Measurements from ENCODE around the gene GRK1. TPM values are rescaled to one million over a fixed set of nuclear protein-coding genes. Genes with fewer than 3 reads are reported as not detected.

GRK1 gene
- total RNA-seq, 1 experiment from 2014 or later = not detected

GRCh38 chr13:113632706-113633484, 34.1 kb upstream of the GRK1 start:
- DNase-seq (ENCODE audit: low spot score) = no peak

- no peak for DNase-seq (ENCODE audit: low spot score)
These were observed 33.5 kb upstream of the GRK1 start for GRCh38 chr13:113633485-113633873.

- no peak for DNase-seq (ENCODE audit: low spot score)
These were observed 32.6 kb upstream of the GRK1 start for GRCh38 chr13:113634279-113635047.

- no peak for DNase-seq (ENCODE audit: low spot score)
These were observed 32.0 kb upstream of the GRK1 start for GRCh38 chr13:113635048-113635420.

GRCh38 chr13:113635709-113636108, 31.3 kb upstream of the GRK1 start:
- DNase-seq (ENCODE audit: low spot score) = no peak

GRCh38 chr13:113636266-113636963, 30.6 kb upstream of the GRK1 start:
- DNase-seq (ENCODE audit: low spot score) = no peak

- DNase-seq (ENCODE audit: low spot score) = no peak
These were observed 29.5 kb upstream of the GRK1 start for GRCh38 chr13:113637262-113638160.

- DNase-seq (ENCODE audit: low spot score) = no peak
These were observed 28.8 kb upstream of the GRK1 start for GRCh38 chr13:113638173-113638746.

- no peak for DNase-seq (ENCODE audit: low spot score)
These were observed 28.2 kb upstream of the GRK1 start for GRCh38 chr13:113638806-113639205.

GRCh38 chr13:113639616-113640262, 27.3 kb upstream of the GRK1 start:
- DNase-seq (ENCODE audit: low spot score) = no peak

GRCh38 chr13:113641426-113641825, 25.6 kb upstream of the GRK1 start:
- no peak for DNase-seq (ENCODE audit: low spot score)

- no peak for DNase-seq (ENCODE audit: low spot score)
These were observed 24.5 kb upstream of the GRK1 start for GRCh38 chr13:113642563-113642962.

- no peak for DNase-seq (ENCODE audit: low spot score)
These were observed 23.4 kb upstream of the GRK1 start for GRCh38 chr13:113643593-113643992.

GRCh38 chr13:113644800-113645199, 22.2 kb upstream of the GRK1 start:
- no peak for DNase-seq (ENCODE audit: low spot score)

GRCh38 chr13:113645329-113645728, 21.7 kb upstream of the GRK1 start:
- no peak for DNase-seq (ENCODE audit: low spot score)

GRCh38 chr13:113646376-113646775, 20.6 kb upstream of the GRK1 start:
- no peak for DNase-seq (ENCODE audit: low spot score)

- DNase-seq (ENCODE audit: low spot score) = no peak
These were observed 20.1 kb upstream of the GRK1 start for GRCh38 chr13:113646921-113647340.

GRCh38 chr13:113647351-113648215, 19.4 kb upstream of the GRK1 start:
- peak; percentile 85 for DNase-seq (ENCODE audit: low spot score)

- DNase-seq (ENCODE audit: low spot score) = no peak
These were observed 18.8 kb upstream of the GRK1 start for GRCh38 chr13:113648216-113648610.

GRCh38 chr13:113649212-113649611, 17.8 kb upstream of the GRK1 start:
- no peak for DNase-seq (ENCODE audit: low spot score)
